Suppressor macrophage treated with lipopolysaccharide for 4 hours (primary cell): Measurements from ENCODE around the gene EYA2.

Experiments
- DNase-seq: peaks from one replicate; pipeline ENCODE4 v3.0.0-alpha.2; 2020

EYA2 gene

DNA sequence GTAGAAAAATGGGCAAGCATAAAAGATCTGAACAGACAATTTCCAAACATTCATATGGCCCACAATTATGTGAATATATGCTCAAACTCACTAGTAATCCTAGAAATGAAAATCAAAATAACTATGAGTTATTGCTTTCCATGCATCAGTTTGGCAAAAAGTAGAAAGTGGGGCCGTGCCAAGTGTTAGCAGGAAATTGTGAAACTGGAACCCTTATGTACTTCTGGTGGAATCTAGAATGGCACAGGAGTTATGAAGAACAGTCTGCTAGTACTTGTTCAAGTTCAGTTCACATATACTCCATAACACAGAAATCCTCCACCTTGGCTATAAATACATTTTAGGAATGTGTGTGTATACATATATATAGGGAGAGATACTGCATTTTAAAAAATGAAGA lies 89.8 kb downstream of the EYA2 start:
- no peak for DNase-seq

GRCh38 chr20:46985250-46985649 lies 90.6 kb downstream of the EYA2 start:
- no peak for DNase-seq

- DNase-seq: no peak
Observed at GRCh38 chr20:46985671-46986070, 91.0 kb downstream of the EYA2 start.

DNA sequence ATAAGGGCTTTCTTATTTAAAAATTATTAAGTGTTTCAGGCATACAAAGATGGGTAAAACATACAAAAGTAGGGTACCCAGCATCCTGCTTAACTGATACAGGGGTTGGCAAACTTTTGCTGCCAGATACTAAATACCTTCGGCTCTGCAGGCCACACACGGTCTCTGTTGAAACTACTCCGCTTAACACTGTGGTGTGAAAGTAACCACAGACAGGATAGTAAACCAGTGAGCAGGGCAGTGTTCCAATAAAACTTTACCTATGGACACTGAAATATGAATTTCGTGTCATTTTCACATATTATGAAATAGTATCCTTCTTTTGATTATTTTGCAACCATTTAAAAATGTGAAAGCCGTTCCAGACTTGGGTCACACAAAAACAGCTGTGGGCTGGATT lies 92.4 kb downstream of the EYA2 start:
- no peak for DNase-seq

- peak; percentile 8 for DNase-seq
Observed at GRCh38 chr20:46990017-46990595, 95.5 kb downstream of the EYA2 start.

GRCh38 chr20:46990596-46991104 lies 96.0 kb downstream of the EYA2 start:
- no peak for DNase-seq

DNA sequence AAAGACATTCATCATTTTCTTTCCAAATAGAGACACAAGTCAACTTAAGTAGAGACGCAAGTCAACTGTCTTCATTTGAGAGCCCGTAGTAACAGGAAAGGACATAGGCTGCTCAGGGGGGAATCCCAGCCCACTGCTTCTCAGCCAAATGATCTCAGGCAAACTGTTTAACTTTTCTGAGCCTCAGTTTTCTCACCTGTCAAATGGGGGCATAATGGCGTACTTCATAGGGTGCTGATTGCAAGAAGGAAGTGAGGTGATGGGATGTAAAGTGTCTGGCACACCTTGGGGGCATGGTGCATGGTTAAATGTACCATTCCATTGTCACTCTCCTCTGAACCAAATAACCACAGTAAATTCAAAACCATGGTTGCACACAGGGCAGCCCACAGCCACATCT lies 96.5 kb downstream of the EYA2 start:
- DNase-seq: no peak

DNA sequence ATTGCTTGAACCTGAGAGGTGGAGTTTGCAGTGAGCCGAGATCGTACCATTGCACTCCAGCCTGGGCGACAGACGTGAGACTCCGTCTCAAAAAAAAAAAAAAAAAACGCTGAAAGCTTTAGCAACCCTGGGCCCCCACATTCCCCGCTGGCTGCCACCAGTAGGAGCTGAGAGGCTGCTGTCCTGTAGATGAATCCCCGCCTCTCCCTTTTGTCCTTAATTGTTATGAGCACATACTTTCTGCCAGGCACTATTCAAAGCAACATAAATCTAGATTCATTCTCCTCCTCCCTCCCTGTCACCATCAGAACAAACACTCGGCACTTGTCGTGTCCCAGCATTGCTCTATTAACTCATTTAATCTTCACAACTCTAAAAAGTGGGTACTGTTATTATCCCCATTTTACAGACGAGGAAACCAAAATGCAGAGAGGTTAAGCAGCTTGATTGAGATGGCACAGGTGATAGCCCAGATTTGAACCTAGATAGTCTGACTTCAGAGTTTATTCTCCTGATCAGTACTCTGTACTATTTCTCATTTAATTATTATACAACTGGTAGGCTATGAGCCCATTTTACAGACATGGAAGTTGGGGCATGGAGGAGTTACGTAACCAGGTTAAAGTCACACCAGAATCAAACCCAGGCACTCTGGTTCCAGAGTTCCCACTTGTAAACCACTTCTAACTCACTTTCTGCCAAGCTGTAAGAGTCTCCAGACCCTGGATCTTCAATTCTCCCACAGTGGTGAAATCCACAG lies 97.4 kb downstream of the EYA2 start:
- DNase-seq: no peak

DNA sequence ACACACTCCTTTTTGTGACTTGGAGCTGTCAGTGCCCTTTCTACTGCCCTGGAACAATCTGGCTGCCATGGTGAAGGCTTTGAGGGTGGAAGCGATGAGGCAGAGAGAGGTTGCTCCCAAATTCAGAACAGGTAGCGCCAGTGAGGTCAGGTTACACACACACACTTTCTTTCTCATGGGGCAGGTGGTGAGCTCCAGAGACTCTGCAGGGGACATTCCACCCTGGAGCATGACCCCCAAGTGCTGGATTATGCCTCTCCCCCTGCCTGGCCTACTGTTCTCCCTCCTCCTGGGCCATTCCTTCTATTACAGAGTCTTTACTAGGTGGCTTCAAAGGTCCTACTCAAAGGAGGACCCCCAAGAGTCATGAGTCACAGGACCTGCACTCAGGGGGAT lies 98.0 kb downstream of the EYA2 start:
- DNase-seq: no peak

GRCh38 chr20:46993465-46994095 lies 98.9 kb downstream of the EYA2 start:
- no peak for DNase-seq

DNA sequence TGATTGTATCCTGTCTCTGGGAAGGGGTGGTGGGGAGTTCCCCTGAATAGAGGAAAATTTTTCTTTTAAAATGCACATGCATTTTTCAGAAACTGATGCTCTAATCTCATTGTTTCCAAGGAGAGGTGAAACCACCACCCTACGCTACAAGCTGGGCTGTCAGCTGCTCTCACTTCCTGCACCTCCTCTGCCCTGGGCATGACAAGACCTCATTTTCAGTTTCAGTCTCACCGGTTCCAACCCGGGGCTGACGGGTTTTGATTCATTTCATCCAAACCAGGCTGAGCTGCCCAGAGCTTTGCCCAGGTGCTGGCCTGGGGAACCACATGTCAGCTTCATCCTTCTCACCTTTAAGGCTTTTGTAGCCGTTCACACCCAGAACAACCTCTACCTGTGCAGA lies 99.7 kb downstream of the EYA2 start:
- DNase-seq: peak; percentile 28

- DNase-seq: no peak
Observed at GRCh38 chr20:46995561-46996142, 101.0 kb downstream of the EYA2 start.

GRCh38 chr20:46997187-46997586 lies 102.5 kb downstream of the EYA2 start:
- DNase-seq: no peak

DNA sequence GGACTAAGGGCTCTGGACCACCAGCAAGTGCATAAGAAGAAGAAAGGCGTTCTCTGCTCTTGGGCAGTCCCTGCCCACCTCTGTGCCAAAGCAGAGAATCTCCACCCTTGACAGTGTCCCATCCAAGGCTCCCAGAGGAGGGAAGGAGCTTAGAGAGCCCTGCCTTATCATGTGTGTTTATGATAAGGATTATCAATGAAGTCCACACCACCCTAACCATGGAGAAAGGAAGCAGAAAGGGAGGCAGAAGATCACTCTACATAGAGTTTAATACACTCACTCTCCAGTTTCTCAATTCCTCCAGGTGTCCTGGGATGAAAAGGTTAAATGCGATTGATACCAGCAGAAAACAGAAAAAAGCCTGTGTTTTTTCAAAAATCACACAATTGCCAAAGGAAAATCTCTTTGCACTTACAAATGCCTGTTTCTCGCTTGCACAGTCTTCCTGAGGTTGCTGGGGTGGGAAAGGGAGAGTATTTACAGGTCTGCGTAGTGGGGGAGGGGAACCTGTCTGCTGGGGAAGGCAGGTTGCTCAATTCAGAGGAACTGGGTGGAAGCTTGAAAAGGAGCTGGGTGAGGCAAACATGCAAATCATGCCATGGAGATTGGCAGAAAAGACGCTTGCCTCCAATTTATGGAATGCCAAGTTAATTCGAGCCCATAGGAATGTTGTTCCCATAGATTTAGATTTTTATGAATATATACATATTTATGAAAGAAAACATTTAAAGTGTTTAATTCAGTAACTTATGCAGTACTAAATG lies 104.0 kb downstream of the EYA2 start:
- no peak for DNase-seq

DNA sequence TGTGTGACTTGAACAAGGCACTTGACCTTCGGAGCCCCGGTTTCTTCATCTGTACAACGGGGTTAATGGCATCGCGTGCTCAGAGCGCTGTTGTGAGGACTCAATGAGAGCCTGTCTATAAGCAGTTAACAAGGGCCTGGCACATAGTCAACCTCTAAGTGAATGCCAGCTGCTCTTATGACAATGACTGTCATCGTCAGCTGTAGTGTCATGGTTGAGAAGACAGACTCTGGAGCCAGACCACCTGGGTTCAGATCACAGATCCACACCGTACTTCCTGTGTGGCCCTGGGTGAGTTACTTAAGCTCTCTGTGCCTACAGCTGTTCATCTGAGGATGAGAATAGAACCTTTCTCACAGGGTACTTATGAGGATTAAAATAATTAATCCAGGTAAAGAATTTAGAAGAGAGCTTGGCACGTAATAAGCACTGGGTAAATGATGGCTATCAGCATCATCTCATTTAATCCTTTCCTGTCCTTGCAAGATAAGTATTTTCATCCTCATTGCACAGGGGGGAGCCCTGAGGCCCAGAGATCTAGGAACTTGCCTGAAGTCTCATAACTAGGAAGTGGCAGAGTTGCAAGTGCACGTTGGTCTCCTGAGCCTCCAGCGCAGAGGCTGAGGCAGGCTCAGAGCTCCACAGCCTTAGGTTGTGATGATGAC lies 105.3 kb downstream of the EYA2 start:
- no peak for DNase-seq

DNA sequence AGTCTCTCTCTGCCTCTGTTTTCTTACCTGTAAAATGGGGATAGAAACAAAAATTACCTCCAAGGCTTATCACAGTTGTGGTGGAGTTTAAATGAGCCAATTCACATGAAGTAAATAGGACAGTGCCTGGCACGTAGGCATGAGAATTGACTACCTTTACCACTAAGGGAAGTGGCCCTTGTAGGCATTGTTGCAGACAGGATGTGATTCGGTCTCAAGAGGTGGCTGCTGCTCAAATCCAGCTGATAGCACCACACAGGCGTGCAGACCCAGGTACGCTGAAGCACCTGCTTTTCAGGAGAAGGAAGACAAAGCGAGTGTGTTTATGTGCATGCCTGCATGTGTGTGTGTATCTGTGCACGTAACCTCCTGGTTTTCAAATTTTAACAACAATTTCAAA lies 108.6 kb downstream of the EYA2 start:
- no peak for DNase-seq

DNA sequence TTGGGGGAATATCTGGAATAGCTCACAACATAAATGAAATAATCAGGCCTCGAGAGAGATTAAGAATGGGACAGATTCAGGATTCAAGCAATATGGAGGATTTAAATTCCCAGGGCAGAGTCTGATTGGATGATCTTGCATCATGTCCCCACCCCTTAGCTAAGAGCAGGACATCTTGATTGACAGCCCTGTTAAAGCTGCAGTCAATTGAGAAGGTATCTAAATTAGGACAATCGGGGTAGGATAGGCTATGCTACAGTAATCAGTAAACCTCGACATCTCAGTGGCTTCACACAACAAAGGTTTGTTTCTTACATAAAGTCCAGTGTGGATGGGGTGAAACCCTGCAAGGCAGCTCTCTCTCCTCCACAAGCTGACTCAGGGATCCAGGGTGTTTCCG lies 109.5 kb downstream of the EYA2 start:
- no peak for DNase-seq

DNA sequence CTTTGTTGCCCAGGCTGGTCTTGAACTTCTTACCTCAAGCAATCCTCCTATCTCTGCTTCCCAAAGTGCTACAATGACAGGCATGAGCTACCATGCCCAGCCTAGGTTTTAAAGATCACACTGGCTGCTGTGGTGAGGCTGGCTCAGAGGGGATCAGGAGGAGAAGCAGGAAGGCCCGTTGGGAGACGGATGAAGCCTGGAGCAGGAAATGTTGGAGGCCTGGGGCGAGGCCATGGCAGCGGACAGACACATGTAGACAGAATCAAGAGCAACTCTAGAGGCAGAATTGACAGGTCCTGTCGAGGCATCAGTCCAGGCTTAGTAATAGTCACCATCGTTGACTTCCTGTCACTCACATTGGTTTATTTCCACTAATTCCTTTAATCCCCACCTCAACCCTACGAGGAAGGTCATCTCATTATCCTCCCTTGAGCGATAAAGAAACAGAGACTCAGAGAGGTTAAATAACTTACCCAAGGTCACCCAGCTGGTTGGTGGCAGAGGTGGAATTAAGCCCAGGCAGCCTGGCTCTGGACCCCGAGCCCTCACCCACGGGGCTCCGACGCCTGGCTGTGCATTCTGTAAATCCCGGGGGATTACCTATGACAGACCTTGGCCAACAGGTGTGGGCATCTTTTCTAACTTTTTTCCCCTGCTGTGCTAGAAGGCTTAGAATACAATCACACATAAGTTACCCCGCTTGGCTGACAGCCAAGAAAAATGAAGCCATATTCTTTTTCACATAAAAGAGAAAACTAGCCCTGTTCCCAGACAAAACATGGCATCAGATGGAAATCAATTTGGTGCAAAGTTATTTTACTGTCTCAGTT lies 113.4 kb downstream of the EYA2 start:
- DNase-seq: no peak

DNA sequence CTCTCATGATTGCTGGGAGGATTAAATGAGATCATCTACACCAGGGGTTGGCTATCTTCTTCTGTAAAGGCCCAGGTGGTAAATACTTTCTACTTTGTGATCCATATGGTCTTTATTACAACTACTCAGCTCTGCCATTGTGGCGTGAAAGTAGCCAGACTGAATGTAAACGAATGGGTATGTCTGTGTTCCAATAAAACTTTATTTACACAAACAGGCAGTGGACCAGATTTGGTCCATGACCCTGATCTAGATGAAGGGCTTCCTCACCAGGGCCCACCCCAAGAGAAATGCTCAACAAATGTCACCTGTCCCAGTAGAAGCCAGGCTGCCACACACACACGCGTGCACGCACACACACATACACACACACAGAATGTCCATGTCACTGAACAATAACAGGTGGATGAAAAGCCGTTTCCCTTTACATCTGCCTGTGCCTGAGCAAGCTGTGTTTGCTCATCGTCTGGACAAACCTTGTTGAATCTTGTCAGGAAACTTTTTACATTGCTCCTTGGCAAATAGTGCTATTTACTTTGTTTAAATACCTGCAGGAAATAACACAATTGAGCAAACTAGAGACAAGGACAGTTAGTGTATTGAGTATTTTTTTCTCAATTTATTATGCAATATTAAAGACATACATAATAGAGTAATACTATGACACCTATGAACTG lies 114.3 kb downstream of the EYA2 start:
- no peak for DNase-seq

DNA sequence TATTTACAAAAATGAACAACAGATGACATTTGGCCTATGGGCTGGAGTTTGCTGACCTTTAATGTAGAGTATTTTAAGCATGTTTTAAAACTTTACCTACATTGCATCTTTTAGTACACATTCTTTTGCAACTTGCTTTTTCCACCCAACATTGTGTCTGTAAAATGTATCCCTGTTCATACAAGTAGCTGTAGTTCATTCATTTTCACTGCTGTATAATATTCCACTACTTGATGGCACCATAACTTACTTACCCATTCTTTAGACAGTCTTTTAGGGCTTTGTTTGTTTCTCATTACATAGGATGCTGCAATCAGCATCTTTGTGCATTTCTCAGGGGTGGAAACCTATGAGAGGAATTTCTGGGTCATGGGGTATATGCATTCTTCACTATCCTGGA lies 115.1 kb downstream of the EYA2 start:
- DNase-seq: no peak

DNA sequence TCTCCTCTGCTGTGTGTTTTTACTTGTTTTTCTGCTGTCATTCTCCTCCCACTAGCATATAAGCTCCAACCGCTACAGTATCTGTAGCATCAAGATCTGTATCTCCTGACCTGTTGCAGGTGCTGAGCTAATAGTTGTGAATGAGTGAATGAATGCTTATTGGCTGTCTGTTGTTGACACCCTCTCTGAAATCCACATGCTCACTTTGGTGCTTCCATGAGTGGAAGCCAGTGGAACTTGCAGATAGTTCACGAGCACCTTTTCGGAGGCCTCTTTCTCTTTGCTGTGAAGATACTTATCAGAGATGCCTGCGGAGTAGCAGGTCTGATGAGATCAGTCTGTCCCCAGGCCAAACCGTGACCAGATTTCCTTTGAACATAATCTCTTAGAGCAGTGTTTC lies 117.3 kb downstream of the EYA2 start:
- no peak for DNase-seq
